ENCODE results near the gene COX11.

- peak; percentile 54 for TF ChIP-seq CTCF (IDR thresholded peaks at IDR 0.05; ENCODE audit: low read length)
- TF ChIP-seq EZH2 (optimal IDR thresholded peaks at IDR 0.05; ENCODE audit: low read depth, low read length) = no peak
- TF ChIP-seq EZH2phosphoT487 (IDR thresholded peaks at IDR 0.05; ENCODE audit: low read length) = no peak
Observed at GRCh38 chr17:54967621-54968261, 713 bp downstream of the COX11 start.

All from MM.1S (cell line).